Measurements from ENCODE around the gene AGTRAP. TPM values are rescaled to one million over a fixed set of nuclear protein-coding genes. Genes with fewer than 3 reads are reported as not detected.
A peak's percentile ranks its signal among the peaks of the same experiment; 100 is the strongest.

The AGTRAP gene
- total and polyA plus RNA-seq, 2 donors (not counting 3 experiments of a cell fraction or from before 2014, with no cell fraction given): 41.6 to 101 TPM

- no TSS peak for BruUV-seq (replicated peaks)
- Histone ChIP-seq H3K9ac (replicated peaks; ENCODE audit: extremely low read depth, insufficient read depth, low read length) (no peak within 1 kb of the TSS), H3K4me1 (ENCODE audit: control insufficient read depth, extremely low read depth, insufficient read depth, low read length) (peaks cover 19% of the 10 kb centered on the region), H3K27me3 (ENCODE audit: control insufficient read depth in 2 of 2, insufficient read depth in 2 of 2, low read length in 2 of 2) (peaks cover 25 to 32% of the 10 kb centered on the region in 2 experiments), H3K27ac (ENCODE audit: insufficient read depth, low read depth, low read length) (no peak within 1 kb of the TSS), H3K4me2 (ENCODE audit: insufficient read depth, low read length) (no peak within 1 kb of the TSS), H4K20me1 (replicated peaks; ENCODE audit: control insufficient read depth, extremely low read depth, insufficient read depth, low read length) (no peaks in the 10 kb centered on the region), H3K79me2 (ENCODE audit: control insufficient read depth, insufficient read depth, low read length) (no peaks in the 10 kb centered on the region), H3K4me3 (replicated peaks in 1 of 3; ENCODE audit: insufficient read depth in 1 of 3, low read depth in 1 of 3, low read length in 3 of 3) (peak within 1 kb of the TSS in 1 of 3 experiments; percentile 24), H3K9me3 (replicated peaks; ENCODE audit: control insufficient read depth, insufficient read depth, low read length) (no peaks in the 10 kb centered on the region), H3K9me1 (replicated peaks; ENCODE audit: control insufficient read depth, extremely low read depth, insufficient read depth, low read length) (no peaks in the 10 kb centered on the region), H3K36me3 (ENCODE audit: control insufficient read depth in 2 of 2, extremely low read depth in 1 of 2, insufficient read depth in 2 of 2, low read length in 2 of 2) (no peaks in the 10 kb centered on the region), H2AFZ (ENCODE audit: low read depth, low read length) (no peak within 1 kb of the TSS)
- FAIRE-seq (no peak), DNase-seq (ENCODE audit: low read depth, low spot score) (no peak)
- intact Hi-C loops (cut with micrococcal nuclease) (no loop called here), dilution Hi-C loops (cut with MboI; ENCODE audit: extremely low pct_ligation_motif_present, low sequenced_read_pairs) (no loop called here)
- CTCF ChIA-PET: interaction anchor here (1.6 kb wide), 2 partner anchors 9 to 20 kb away, joined by 4 to 5 read pairs; no protein-coding TSS in a partner anchor
- TF ChIP-seq GATA2 (IDR thresholded peaks at IDR 0.05; ENCODE audit: insufficient read depth, insufficient read length, low read depth, low read length) (no peak), POLR2A (IDR thresholded peaks at IDR 0.05; ENCODE audit: low read depth, low read length) (no peak), CTCF (IDR thresholded peaks at IDR 0.05; ENCODE audit: extremely low read depth in 1 of 2, insufficient read depth in 1 of 2, low read depth in 1 of 2, low read length in 2 of 2) (no peak), MYC (IDR thresholded peaks at IDR 0.05; ENCODE audit: low read depth, low read length) (no peak), EZH2 (IDR thresholded peaks at IDR 0.05; ENCODE audit: borderline replicate concordance, low read depth, low read length, severe bottlenecking) (no peak), POLR2AphosphoS5 (IDR thresholded peaks at IDR 0.05; ENCODE audit: insufficient read depth, low read depth, low read length) (no peak), JUN (IDR thresholded peaks at IDR 0.05; ENCODE audit: borderline replicate concordance, insufficient read depth, insufficient read length, low read depth) (no peak), FOS (IDR thresholded peaks at IDR 0.05; ENCODE audit: borderline replicate concordance, insufficient read depth, low read length) (no peak)
- TF ChIP-seq, protein P1, sequence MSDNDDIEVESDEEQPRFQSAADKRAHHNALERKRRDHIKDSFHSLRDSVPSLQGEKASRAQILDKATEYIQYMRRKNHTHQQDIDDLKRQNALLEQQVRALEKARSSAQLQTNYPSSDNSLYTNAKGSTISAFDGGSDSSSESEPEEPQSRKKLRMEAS (IDR thresholded peaks at IDR 0.05; ENCODE audit: insufficient read depth, insufficient read length): no peak
- POLR2A ChIA-PET: no interaction called here
Measured at GRCh38 chr1:11691302-11691914, 44.5 kb upstream of the AGTRAP start, which contains the start of gene DRAXIN. Gene DRAXIN (plus strand): TSS chr1:11691710. CDS start chr1:11706259, 14,549 bp downstream.
